ES-I3 (cell line): ENCODE results near the gene GPR84.
"Not testable (repeated sequence)": the region's sequence is repeated elsewhere in the genome, so short reads cannot be mapped to it uniquely, and the experiment has no call there.

Experiments used
- H3K36me3 ChIP-seq: 2 replicates; pipeline ENCODE4 v1.6.1; 2013; ENCODE audit warnings: mild to moderate bottlenecking, low read length, control low read depth, moderate library complexity; ENCODE audit not compliant: insufficient read depth
- H3K4me1 ChIP-seq: 2 replicates; pipeline ENCODE4 v1.6.1; 2013; ENCODE audit warnings: mild to moderate bottlenecking, control low read depth, low read length; ENCODE audit not compliant: insufficient read depth
- H3K9ac ChIP-seq: 2 replicates; pipeline ENCODE4 v1.6.1; 2013; ENCODE audit warnings: low read depth, mild to moderate bottlenecking, low read length, moderate library complexity
- H3K9me3 ChIP-seq: 2 replicates; pipeline ENCODE4 v1.6.1; 2013; ENCODE audit warnings: mild to moderate bottlenecking, low read length, moderate library complexity; ENCODE audit not compliant: control insufficient read depth, insufficient read depth

GPR84 gene

GRCh38 chr12:54341378-54342300, 22.6 kb downstream of the GPR84 start:
- Histone ChIP-seq H3K9me3 (no peaks in the 10 kb centered on the region), H3K36me3 (peaks cover 10% of the 10 kb centered on the region), H3K9ac (no peak overlapping the region), H3K4me1 (no peaks in the 10 kb centered on the region; the same call in 1 of the 2 replicates)

DNA sequence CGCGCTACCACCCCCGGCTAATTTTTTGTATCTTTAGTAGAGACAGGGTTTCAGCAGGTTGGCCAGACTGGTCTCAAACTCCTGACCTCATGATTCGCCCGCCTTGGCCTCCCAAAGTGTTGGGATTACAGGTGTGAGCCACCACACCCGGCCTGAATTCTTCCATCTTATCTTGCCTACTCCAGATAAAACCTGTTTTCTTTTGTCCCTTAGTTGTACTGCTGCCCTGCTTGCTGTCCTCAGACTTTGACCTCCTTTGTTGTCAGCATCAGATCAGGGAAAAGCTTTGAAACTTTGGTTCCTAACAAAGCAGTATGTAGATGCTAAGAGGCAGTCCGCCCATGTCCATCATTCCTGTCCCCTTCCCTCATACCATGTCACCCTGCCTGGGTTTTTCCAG, 23.4 kb downstream of the GPR84 start:
- no peaks in the 10 kb centered on the region for H3K9me3 ChIP-seq
- no peaks in the 10 kb centered on the region; the same call in 1 of the 2 replicates for H3K4me1 ChIP-seq
- peaks cover 10% of the 10 kb centered on the region for H3K36me3 ChIP-seq
- H3K9ac ChIP-seq = no peak overlapping the region

GRCh38 chr12:54338698-54339296, 25.5 kb downstream of the GPR84 start:
- Histone ChIP-seq H3K36me3 (peaks cover 10% of the 10 kb centered on the region), H3K9me3 (no peaks in the 10 kb centered on the region), H3K9ac (no peak overlapping the region), H3K4me1 (no peaks in the 10 kb centered on the region; the same call in 1 of the 2 replicates)

DNA sequence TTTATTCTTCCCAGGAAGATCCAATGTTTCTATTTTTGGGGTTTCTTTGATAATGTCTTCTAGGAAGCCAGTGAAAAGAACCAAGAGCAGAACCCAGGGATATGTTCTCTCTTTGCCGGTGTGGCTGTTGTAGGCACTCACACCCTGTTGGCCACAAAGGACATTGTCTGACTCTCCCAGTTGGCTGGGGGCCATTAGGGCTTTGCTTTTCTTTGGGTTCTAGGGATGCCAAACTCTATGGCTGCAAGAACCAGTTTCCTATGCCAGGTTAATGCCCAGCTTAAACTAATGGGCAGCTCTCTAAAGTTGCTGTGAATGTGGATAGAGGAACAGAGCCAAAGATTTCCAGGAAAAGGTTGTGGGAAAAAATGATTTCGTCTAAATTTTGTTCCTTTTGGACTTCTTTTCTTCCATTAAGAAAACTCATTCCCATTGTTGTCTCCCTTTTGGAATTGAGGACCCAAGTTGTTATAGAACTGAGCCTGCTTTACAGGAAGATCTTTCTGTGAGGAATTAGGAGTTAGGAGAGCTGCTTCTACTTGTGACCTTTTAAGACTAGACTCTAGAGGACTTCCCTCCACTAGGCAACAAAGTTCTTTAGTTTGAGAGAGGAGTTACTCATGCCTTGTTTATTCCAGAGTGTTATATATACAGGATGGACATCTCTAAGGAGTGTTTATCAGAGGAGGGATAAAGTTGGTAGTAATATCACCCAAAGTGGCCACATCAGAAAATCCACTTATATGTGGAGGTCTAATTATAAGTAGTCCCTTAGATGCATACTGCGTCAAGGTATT, 26.2 kb downstream of the GPR84 start:
- H3K9ac ChIP-seq = no peak overlapping the region
- no peaks in the 10 kb centered on the region for H3K9me3 ChIP-seq
- H3K4me1 ChIP-seq = no peaks in the 10 kb centered on the region; the same call in 1 of the 2 replicates
- peaks cover 10% of the 10 kb centered on the region; the same call in 1 of the 2 replicates for H3K36me3 ChIP-seq

GRCh38 chr12:54337280-54337842, 26.9 kb downstream of the GPR84 start:
- peaks cover 4% of the 10 kb centered on the region; the same call in 1 of the 2 replicates for H3K36me3 ChIP-seq
- no peak overlapping the region for H3K9ac ChIP-seq
- H3K4me1 ChIP-seq = no peaks in the 10 kb centered on the region; the same call in 1 of the 2 replicates
- no peaks in the 10 kb centered on the region for H3K9me3 ChIP-seq

DNA sequence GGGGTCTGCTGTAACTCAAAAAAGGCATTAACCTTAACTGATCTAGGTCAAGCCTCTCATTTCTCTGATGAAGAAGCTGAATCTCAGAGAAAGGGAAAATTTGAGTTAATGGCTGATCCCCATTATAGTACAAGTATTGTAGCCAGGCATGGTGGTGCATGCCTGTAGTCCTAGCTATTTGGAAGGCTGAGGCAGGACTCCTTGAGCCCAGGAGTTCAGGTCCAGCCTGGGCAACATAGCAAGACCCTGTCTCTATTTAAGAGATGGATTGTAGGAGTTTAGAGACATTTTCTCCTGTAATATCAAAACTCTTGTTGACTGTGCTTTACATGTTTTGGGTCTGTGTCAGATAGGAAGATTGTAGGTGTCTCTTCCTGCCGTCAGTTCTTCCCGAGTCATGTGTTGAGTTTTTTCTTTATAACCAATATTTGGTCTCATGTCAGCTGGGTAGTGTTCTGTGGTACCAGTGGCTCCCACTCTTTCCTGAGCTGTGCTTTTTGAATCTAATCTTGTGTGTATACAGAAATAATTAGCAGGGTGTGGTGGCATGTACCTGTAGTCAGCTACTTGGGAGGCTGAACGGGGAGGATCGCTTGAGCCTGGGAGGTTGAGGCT, 30.8 kb downstream of the GPR84 start:
- peaks cover 20% of the 10 kb centered on the region for H3K4me1 ChIP-seq
- H3K9ac ChIP-seq = no peak overlapping the region
- H3K36me3 ChIP-seq = peaks cover 4% of the 10 kb centered on the region; the same call in 1 of the 2 replicates
- H3K9me3 ChIP-seq = no peaks in the 10 kb centered on the region

- no peak overlapping the region for H3K9ac ChIP-seq
Observed at GRCh38 chr12:54331461-54331860, 32.8 kb downstream of the GPR84 start.

DNA sequence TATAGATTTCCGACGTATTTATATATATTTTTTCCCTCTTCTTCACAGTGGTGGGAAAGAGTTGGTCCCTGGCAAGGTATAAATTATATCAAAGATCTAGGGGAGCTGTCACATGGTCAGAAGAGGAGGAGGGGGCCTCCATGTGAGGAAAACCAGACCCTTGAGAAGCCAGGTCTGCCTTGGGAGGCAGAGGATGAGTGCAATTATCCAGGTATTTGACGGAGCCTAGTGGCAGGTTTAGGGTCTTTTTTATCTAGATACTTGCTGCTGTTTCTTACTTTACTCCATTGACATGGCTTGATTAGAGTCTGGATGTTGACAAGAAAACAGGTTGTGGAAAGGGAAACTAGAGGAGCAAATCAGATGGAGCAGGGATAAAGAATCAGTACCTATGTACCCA, 33.8 kb downstream of the GPR84 start:
- Histone ChIP-seq H3K9ac (no peak overlapping the region), H3K36me3 (peaks cover 4% of the 10 kb centered on the region; the same call in 1 of the 2 replicates), H3K4me1 (peaks cover 24% of the 10 kb centered on the region)

More at GRCh38 chr12:54331461-54331860, 32.8 kb downstream of the GPR84 start:
- Histone ChIP-seq H3K36me3 (peaks cover 4% of the 10 kb centered on the region; the same call in 1 of the 2 replicates), H3K4me1 (peaks cover 24% of the 10 kb centered on the region), H3K9me3 (no peaks in the 10 kb centered on the region)

GRCh38 chr12:54329759-54330158, 34.5 kb downstream of the GPR84 start:
- H3K9me3 ChIP-seq = no peaks in the 10 kb centered on the region
- peaks cover 4% of the 10 kb centered on the region; the same call in 1 of the 2 replicates for H3K36me3 ChIP-seq
- H3K4me1 ChIP-seq = peaks cover 24% of the 10 kb centered on the region
- no peak overlapping the region; the same call in 1 of the 2 replicates for H3K9ac ChIP-seq

More for the DNA sequence above, 33.8 kb downstream of the GPR84 start:
- H3K9me3 ChIP-seq = no peaks in the 10 kb centered on the region

- H3K4me1 ChIP-seq = peaks cover 24% of the 10 kb centered on the region
- H3K36me3 ChIP-seq = peaks cover 4% of the 10 kb centered on the region; the same call in 1 of the 2 replicates
- H3K9ac ChIP-seq = 0 out of 2 replicates have a peak overlapping the region, but pooled peaks have one; percentile 6
Observed at GRCh38 chr12:54328595-54329337, 35.5 kb downstream of the GPR84 start.

DNA sequence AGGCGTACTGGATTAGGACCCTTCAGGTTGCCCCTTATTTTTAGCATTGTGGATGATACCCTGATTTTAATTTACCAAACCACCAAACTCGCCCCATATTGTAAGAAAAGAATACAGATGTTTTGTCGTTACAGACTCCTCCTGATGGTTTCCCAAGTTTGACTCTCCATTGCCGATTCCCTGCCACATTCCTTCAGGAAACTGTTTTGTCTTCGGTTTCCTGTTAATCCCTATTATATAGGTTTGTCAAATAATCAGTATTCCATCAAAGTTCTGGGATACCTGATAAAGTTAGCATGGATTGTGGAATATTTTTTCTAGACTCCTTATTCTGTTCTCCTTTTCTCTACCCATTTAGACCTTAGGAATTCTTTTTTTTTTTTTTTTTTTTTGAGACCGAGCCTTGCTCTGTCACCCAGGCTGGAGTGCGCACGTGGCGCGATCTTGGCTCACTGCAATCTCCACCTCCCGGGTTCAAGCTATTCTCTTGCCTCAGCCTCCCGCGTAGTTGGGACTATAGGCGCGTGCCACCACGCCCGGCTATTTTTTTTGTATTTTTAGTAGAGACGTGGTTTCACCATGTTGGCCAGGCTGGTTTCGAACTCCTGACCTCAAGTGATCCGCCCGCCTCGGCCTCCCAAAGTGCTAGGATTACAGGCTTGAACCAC, 38.7 kb downstream of the GPR84 start:
- not testable (repeated sequence) for H3K36me3 ChIP-seq, H3K9me3 ChIP-seq
- Histone ChIP-seq H3K4me1 (peaks cover 24% of the 10 kb centered on the region), H3K9ac (peak overlapping the region; percentile 86)

More at GRCh38 chr12:54328595-54329337, 35.5 kb downstream of the GPR84 start:
- H3K9me3 ChIP-seq = no peaks in the 10 kb centered on the region

GRCh38 chr12:54324617-54325441, 39.5 kb downstream of the GPR84 start, which contains the start of gene COPZ1:
COPZ1 (plus strand) TSS chr12:54325131; CDS start chr12:54325164, 33 bp downstream.
- H3K36me3 ChIP-seq = no peaks in the 10 kb centered on the region
- H3K4me1 ChIP-seq = peaks cover 16% of the 10 kb centered on the region
- no peaks in the 10 kb centered on the region for H3K9me3 ChIP-seq
- peak within 1 kb of the TSS; percentile 86 for H3K9ac ChIP-seq
